ENCODE results near the gene SLC25A4. TPM values are rescaled to one million over a fixed set of nuclear protein-coding genes. Genes with fewer than 3 reads are reported as not detected.

SLC25A4 gene
- total RNA-seq, 1 donor from 2014 or later: 33.1 TPM

- Histone ChIP-seq H3K4me1 (peaks cover 8% of the 10 kb centered on the region), H3K27ac (peak overlapping the region; percentile 64), H3K27me3 (ENCODE audit: low read depth) (no peaks in the 10 kb centered on the region), H3K4me3 (peak overlapping the region; percentile 8), H3K36me3 (no peaks in the 10 kb centered on the region), H3K9me3 (no peaks in the 10 kb centered on the region)
- DNase-seq (no peak), ATAC-seq (peak in 1 of 2 donors; percentile 40)
- TF ChIP-seq, protein P1, sequence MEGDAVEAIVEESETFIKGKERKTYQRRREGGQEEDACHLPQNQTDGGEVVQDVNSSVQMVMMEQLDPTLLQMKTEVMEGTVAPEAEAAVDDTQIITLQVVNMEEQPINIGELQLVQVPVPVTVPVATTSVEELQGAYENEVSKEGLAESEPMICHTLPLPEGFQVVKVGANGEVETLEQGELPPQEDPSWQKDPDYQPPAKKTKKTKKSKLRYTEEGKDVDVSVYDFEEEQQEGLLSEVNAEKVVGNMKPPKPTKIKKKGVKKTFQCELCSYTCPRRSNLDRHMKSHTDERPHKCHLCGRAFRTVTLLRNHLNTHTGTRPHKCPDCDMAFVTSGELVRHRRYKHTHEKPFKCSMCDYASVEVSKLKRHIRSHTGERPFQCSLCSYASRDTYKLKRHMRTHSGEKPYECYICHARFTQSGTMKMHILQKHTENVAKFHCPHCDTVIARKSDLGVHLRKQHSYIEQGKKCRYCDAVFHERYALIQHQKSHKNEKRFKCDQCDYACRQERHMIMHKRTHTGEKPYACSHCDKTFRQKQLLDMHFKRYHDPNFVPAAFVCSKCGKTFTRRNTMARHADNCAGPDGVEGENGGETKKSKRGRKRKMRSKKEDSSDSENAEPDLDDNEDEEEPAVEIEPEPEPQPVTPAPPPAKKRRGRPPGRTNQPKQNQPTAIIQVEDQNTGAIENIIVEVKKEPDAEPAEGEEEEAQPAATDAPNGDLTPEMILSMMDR (IDR thresholded peaks at IDR 0.05): no peak
- intact Hi-C loops (cut with DNase I): no loop called here
Observed at GRCh38 chr4:185108185-185108584, 34.9 kb upstream of the SLC25A4 start.

DNA sequence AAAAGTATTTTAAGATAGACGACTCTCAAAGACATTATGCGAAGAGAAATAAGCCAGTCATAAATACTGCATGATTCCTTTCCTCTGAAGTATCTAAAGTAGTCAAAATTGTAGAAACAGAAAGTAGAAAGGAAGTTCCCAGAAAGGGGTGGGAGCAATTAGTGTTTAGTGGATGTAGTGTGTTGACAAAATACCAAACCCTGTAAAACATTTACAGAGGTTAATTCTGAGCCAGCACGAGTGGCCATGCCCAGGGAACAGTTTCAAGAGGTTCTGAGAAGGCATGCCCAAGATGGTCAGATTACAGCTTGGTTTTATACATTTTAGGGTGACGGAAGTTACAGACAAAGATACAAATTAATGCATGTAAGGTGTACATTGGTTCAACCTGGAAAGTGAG is 34.4 kb upstream of the SLC25A4 start:
- TF ChIP-seq, protein P1 (IDR thresholded peaks at IDR 0.05): no peak
- no peaks in the 10 kb centered on the region for H3K9me3 ChIP-seq
- intact Hi-C loops (cut with DNase I): no loop called here
- H3K36me3 ChIP-seq: no peaks in the 10 kb centered on the region
- peak overlapping the region; percentile 64 for H3K27ac ChIP-seq
- peak overlapping the region; percentile 8 for H3K4me3 ChIP-seq
- peak; percentile 84 to 90 for ATAC-seq
- no peak for DNase-seq
- peaks cover 8% of the 10 kb centered on the region for H3K4me1 ChIP-seq
- no peaks in the 10 kb centered on the region for H3K27me3 ChIP-seq (ENCODE audit: low read depth)

- intact Hi-C loops (cut with DNase I): no loop called here
- Histone ChIP-seq H3K9me3 (no peaks in the 10 kb centered on the region), H3K4me1 (peaks cover 8% of the 10 kb centered on the region), H3K4me3 (no peak overlapping the region), H3K36me3 (no peaks in the 10 kb centered on the region), H3K27ac (peak overlapping the region; percentile 1), H3K27me3 (ENCODE audit: low read depth) (no peaks in the 10 kb centered on the region)
- no peak for ATAC-seq
- TF ChIP-seq, protein P1 (IDR thresholded peaks at IDR 0.05): no peak
- no peak for DNase-seq
Observed at GRCh38 chr4:185109736-185110135, 33.3 kb upstream of the SLC25A4 start.

DNA sequence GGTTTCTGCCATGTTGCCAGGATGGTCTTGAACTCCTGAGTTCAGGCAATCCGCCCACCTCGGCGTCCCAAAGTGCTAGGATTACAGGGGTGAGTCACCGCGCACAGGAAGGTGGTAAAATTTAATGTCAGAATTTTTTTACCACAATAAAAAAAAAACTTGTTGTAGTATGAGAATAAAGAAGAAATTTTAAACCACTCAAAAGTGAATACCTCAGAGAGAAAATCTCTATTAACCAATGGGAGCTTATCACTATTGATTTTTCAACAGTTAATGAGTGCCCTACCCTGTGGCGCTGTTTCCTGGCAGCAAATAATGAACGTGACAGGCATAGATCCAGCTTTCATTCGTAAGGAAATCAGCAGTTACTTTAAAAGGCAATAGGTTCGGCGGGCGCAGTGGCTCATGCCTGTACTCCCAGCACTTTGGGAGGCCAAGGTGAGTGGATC is 32.7 kb upstream of the SLC25A4 start:
- ATAC-seq: peak; percentile 4 to 39
- TF ChIP-seq, protein P1 (IDR thresholded peaks at IDR 0.05): no peak
- Histone ChIP-seq H3K27me3 (ENCODE audit: low read depth) (no peaks in the 10 kb centered on the region), H3K27ac (peak overlapping the region; percentile 3), H3K4me3 (no peak overlapping the region), H3K36me3 (no peaks in the 10 kb centered on the region), H3K4me1 (peaks cover 8% of the 10 kb centered on the region), H3K9me3 (no peaks in the 10 kb centered on the region)
- intact Hi-C loops (cut with DNase I): no loop called here
- no peak for DNase-seq

DNA sequence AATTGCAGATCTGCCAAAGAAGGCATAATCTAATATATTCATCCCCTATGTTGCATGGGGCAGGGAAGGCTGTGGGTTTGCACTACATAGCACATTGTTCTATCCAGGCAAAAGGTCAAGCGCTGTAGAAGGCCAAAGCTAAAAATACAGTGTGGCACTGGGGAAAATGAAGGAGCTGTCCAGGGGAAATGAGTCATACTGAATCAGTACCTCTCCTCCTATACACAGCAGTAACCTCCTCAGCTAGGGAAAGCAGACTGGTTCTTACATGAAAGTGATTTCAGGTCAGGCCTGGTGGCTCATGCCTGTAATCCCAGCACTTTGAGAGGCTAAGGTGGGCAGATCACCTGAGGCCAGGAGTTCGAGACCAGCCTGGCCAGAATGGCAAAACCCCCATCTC is 31.0 kb upstream of the SLC25A4 start:
- DNase-seq: no peak

More for the DNA sequence above, 31.0 kb upstream of the SLC25A4 start:
- H3K4me1 ChIP-seq: peaks cover 16% of the 10 kb centered on the region
- no peaks in the 10 kb centered on the region for H3K27me3 ChIP-seq (ENCODE audit: low read depth)
- H3K27ac ChIP-seq: no peak overlapping the region
- H3K9me3 ChIP-seq: no peaks in the 10 kb centered on the region
- ATAC-seq: peak; percentile 86 to 88
- no peaks in the 10 kb centered on the region for H3K36me3 ChIP-seq
- TF ChIP-seq, protein P1 (IDR thresholded peaks at IDR 0.05): no peak
- intact Hi-C loops (cut with DNase I): no loop called here
- no peak overlapping the region for H3K4me3 ChIP-seq
